Trophoblast cell (in vitro differentiated cells and primary cell): ENCODE results near the gene RELA.
A peak's percentile ranks its signal among the peaks of the same experiment; 100 is the strongest.

Experiments
- DNase-seq, 2 donors: peaks; one replicate each; pipeline ENCODE4 v3.0.0-alpha.2; 2016
- H2AFZ ChIP-seq: 2 replicates; pipeline ENCODE4 v1.6.1; 2013; ENCODE audit warnings: low read length, moderate library complexity, mild to moderate bottlenecking; ENCODE audit not compliant: insufficient read depth, poor library complexity
- H2AK5ac ChIP-seq: 2 replicates; pipeline ENCODE4 v1.6.1; 2013; ENCODE audit warnings: mild to moderate bottlenecking, low read length
- H2BK120ac ChIP-seq: 2 replicates; pipeline ENCODE4 v1.6.1; 2013; ENCODE audit warnings: low read length, mild to moderate bottlenecking, moderate library complexity; ENCODE audit not compliant: insufficient read depth, poor library complexity
- H2BK12ac ChIP-seq: 2 replicates; pipeline ENCODE4 v1.6.1; 2013; ENCODE audit warnings: mild to moderate bottlenecking, low read length, moderate library complexity
- H2BK5ac ChIP-seq: 2 replicates; pipeline ENCODE4 v1.6.1; 2013; ENCODE audit warnings: low read length, low read depth, moderate library complexity, mild to moderate bottlenecking; ENCODE audit not compliant: poor library complexity
- H3K14ac ChIP-seq: 2 replicates; pipeline ENCODE4 v1.6.1; 2013; ENCODE audit warnings: mild to moderate bottlenecking, low read length
- H3K18ac ChIP-seq: 2 replicates; pipeline ENCODE4 v1.6.1; 2013; ENCODE audit warnings: mild to moderate bottlenecking, low read length
- H3K23ac ChIP-seq: 2 replicates; pipeline ENCODE4 v1.6.1; 2013; ENCODE audit warnings: low read length
- H3K27ac ChIP-seq: 2 replicates; pipeline ENCODE4 v1.5.1; 2013; ENCODE audit warnings: low read depth, mild to moderate bottlenecking, inconsistent platforms, low read length, moderate library complexity
- H3K27me3 ChIP-seq: 2 replicates; pipeline ENCODE4 v1.6.1; 2013; ENCODE audit warnings: inconsistent platforms, mild to moderate bottlenecking, low read length, moderate library complexity; ENCODE audit not compliant: insufficient read depth
- H3K36me3 ChIP-seq, 2 experiments: 1 replicate in 1 of 2; 2 replicates in 1 of 2; pipeline ENCODE4 v1.6.1; 2013; ENCODE audit warnings: low read length in 2 of 2, mild to moderate bottlenecking in 2 of 2, moderate library complexity in 1 of 2; ENCODE audit not compliant: insufficient read depth in 2 of 2, control insufficient read depth in 1 of 2
- H3K4ac ChIP-seq: 2 replicates; pipeline ENCODE4 v1.6.1; 2013; ENCODE audit warnings: low read depth, mild to moderate bottlenecking, low read length, moderate library complexity
- H3K4me1 ChIP-seq, 2 experiments: 1 replicate in 1 of 2; 2 replicates in 1 of 2; pipeline ENCODE4 v1.6.1; 2013; ENCODE audit warnings: low read length in 2 of 2, mild to moderate bottlenecking in 2 of 2, moderate library complexity in 1 of 2; ENCODE audit not compliant: insufficient read depth in 2 of 2, control insufficient read depth in 1 of 2
- H3K4me2 ChIP-seq: 2 replicates; pipeline ENCODE4 v1.6.1; 2013; ENCODE audit warnings: inconsistent platforms, mild to moderate bottlenecking, low read length, moderate library complexity
- H3K4me3 ChIP-seq: 2 replicates; pipeline ENCODE4 v1.5.1; 2013; ENCODE audit warnings: mild to moderate bottlenecking, low read depth, low read length, inconsistent platforms
- H3K79me1 ChIP-seq: one replicate; pipeline ENCODE4 v1.6.1; 2013; ENCODE audit warnings: low read length
- H3K79me2 ChIP-seq: 2 replicates; pipeline ENCODE4 v1.6.1; 2013; ENCODE audit warnings: low read length, mild to moderate bottlenecking; ENCODE audit not compliant: control insufficient read depth, insufficient read depth, poor library complexity
- H3K9ac ChIP-seq: 2 replicates; pipeline ENCODE4 v1.6.1; 2013; ENCODE audit warnings: mild to moderate bottlenecking, low read length
- H3K9me3 ChIP-seq: 2 replicates; pipeline ENCODE4 v1.6.1; 2013; ENCODE audit warnings: low read depth, mild to moderate bottlenecking, control low read depth, inconsistent platforms, low read length; ENCODE audit not compliant: insufficient read depth
- H4K12ac ChIP-seq: 2 replicates; pipeline ENCODE4 v1.6.1; 2013; ENCODE audit warnings: low read depth, mild to moderate bottlenecking, low read length, moderate library complexity
- H4K8ac ChIP-seq: 2 replicates; pipeline ENCODE4 v1.6.1; 2013; ENCODE audit warnings: low read depth, mild to moderate bottlenecking, low read length, moderate library complexity
- H4K91ac ChIP-seq: one replicate; pipeline ENCODE4 v1.6.1; 2013; ENCODE audit warnings: low read depth, mild to moderate bottlenecking, low read length, moderate library complexity
- WGBS: extraction: QIAGEN DNeasy Blood & Tissue Kit; methylation state at CpG from one replicate; pipeline ENCODE4 v1.1.7; 2013; ENCODE audit warnings: missing lambda C conversion rate; ENCODE audit not compliant: insufficient read length, insufficient coverage; ENCODE audit errors: extremely low coverage; 5-methylcytosine and 5-hydroxymethylcytosine counted together

RELA gene

GRCh38 chr11:65637794-65638419 lies 24.8 kb downstream of the RELA start, which contains the start of gene SIPA1:
Gene SIPA1, plus strand, starts transcription at chr11:65638101. Its CDS starts 2,821 bp downstream, at chr11:65640922.
- Histone ChIP-seq H3K9ac (peak within 1 kb of the TSS; percentile 47), H2BK5ac (peak within 1 kb of the TSS; percentile 70), H4K12ac (peak within 1 kb of the TSS; percentile 39), H3K4me2 (peak within 1 kb of the TSS; percentile 80), H4K8ac (peak within 1 kb of the TSS; percentile 82), H2AK5ac (peak within 1 kb of the TSS; percentile 53), H3K79me1 (peaks cover 7% of the 10 kb centered on the region), H3K4ac (peak within 1 kb of the TSS; percentile 50), H3K36me3 (peaks cover 42 to 45% of the 10 kb centered on the region in 2 experiments), H3K4me1 (peaks cover 19 to 22% of the 10 kb centered on the region in 2 experiments), H3K27ac (peak within 1 kb of the TSS; percentile 74), H3K79me2 (peaks cover 5% of the 10 kb centered on the region), H2BK120ac (peak within 1 kb of the TSS; percentile 67), H4K91ac (peak within 1 kb of the TSS; percentile 72), H2AFZ (peak within 1 kb of the TSS; percentile 42), H3K27me3 (no peaks in the 10 kb centered on the region), H3K23ac (no peak within 1 kb of the TSS), H3K18ac (peak within 1 kb of the TSS; percentile 71), H3K4me3 (peak within 1 kb of the TSS; percentile 76), H3K9me3 (peaks cover 3% of the 10 kb centered on the region), H2BK12ac (no peak within 1 kb of the TSS), H3K14ac (peak within 1 kb of the TSS; percentile 84)
- WGBS: no CpG with 5 or more reads among the region's 46 CpGs
- DNase-seq: peak; percentile 79 to 86

DNA sequence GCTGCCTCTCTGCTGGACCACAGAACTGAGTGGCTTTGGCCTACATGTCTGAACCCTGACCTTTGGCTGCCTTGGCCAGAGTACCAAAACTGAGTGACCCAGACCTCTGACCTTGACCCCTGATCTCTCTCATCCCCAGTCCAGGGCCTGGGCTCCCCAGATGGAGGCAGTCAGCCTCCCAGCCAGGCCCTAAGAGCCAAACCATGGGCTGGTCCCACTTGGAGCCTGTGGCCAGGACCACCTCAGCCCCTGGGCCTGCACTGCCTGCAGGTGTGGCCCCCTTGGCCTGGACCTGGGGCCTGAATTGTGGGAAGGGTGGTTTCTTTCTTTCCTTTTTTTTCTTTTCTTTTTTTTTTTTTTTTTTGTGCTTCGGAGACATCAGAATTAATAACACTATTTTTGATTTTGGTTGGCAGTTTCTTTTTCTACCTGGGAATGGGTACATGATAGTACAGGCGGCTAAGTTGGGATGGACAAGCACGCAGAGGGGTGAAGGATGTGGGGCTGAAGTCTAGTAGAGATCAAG lies 25.6 kb downstream of the RELA start:
- H3K4ac ChIP-seq: no peak overlapping the region

DNA sequence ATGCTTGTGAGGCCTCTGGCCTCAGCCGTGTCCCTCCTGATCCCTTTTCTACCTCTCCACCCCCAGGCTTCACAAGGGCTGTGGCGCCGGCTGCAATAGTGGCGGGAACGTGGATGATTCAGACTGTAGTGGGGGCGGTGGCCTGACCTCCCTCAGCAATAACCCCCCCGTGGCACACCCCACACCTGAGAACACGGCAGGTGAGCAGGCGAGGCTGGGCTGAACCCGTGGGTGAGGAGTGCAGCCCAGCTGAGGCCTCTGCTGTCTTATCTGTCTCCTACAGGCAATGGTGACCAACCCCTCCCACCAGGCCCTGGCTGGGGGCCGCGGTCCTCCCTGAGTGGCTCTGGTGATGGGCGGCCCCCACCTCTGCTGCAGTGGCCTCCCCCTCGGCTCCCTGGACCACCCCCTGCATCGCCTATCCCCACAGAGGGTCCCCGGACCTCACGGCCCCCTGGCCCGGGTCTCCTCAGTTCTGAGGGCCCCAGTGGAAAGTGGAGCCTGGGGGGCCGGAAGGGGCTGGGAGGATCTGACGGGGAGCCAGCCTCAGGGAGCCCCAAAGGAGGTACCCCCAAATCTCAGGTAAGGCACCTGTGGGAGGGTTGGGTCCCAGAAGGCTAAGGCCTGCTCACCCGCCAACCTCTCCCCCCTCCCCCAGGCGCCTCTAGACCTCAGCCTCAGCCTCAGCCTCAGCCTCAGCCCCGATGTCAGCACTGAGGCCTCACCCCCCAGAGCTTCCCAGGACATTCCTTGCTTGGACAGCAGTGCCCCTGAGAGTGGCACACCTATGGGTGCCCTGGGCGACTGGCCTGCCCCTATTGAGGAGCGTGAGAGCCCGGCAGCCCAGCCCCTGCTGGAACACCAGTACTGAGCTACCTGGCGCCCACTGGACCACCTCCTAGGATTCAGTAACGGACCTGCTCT lies 26.3 kb downstream of the RELA start:
- Histone ChIP-seq H3K4me3 (no peak overlapping the region), H2BK120ac (no peak overlapping the region), H3K9me3 (no peaks in the 10 kb centered on the region), H3K9ac (no peak overlapping the region), H3K27me3 (no peaks in the 10 kb centered on the region), H3K36me3 (peaks cover 51 to 54% of the 10 kb centered on the region in 2 experiments), H3K27ac (no peak overlapping the region), H3K79me2 (peaks cover 5% of the 10 kb centered on the region), H3K79me1 (peaks cover 7% of the 10 kb centered on the region), H4K91ac (no peak overlapping the region), H2BK5ac (no peak overlapping the region), H3K14ac (no peak overlapping the region), H2AFZ (no peak overlapping the region), H2AK5ac (no peak overlapping the region), H3K4me2 (no peak overlapping the region), H3K4ac (no peak overlapping the region), H3K18ac (no peak overlapping the region), H4K8ac (no peak overlapping the region), H4K12ac (no peak overlapping the region), H3K23ac (no peak overlapping the region), H2BK12ac (no peak overlapping the region), H3K4me1 (peaks cover 13 to 15% of the 10 kb centered on the region in 2 experiments)
- no peak for DNase-seq
- WGBS: no CpG with 5 or more reads among the region's 28 CpGs

More for the DNA sequence above, 25.6 kb downstream of the RELA start:
- Histone ChIP-seq H3K18ac (no peak overlapping the region), H3K4me3 (no peak overlapping the region), H3K36me3 (peaks cover 46 to 47% of the 10 kb centered on the region in 2 experiments), H3K4me2 (peak overlapping the region; percentile 23), H2BK120ac (no peak overlapping the region), H3K9me3 (peaks cover 3% of the 10 kb centered on the region), H4K91ac (no peak overlapping the region), H3K14ac (no peak overlapping the region), H3K79me1 (peaks cover 7% of the 10 kb centered on the region), H2BK12ac (no peak overlapping the region), H2BK5ac (no peak overlapping the region), H4K8ac (no peak overlapping the region), H3K23ac (no peak overlapping the region), H2AK5ac (no peak overlapping the region), H3K9ac (no peak overlapping the region), H3K4me1 (peaks cover 19% of the 10 kb centered on the region in 2 experiments), H4K12ac (no peak overlapping the region), H2AFZ (no peak overlapping the region), H3K27ac (no peak overlapping the region), H3K79me2 (peaks cover 5% of the 10 kb centered on the region), H3K27me3 (no peaks in the 10 kb centered on the region)
- no peak for DNase-seq
- WGBS: no CpG with 5 or more reads among the region's 3 CpGs

GRCh38 chr11:65634905-65635731 lies 27.6 kb downstream of the RELA start:
- Histone ChIP-seq H4K12ac (no peak overlapping the region), H4K8ac (no peak overlapping the region), H3K27me3 (no peaks in the 10 kb centered on the region), H2BK120ac (no peak overlapping the region), H3K4me1 (peaks cover 9 to 15% of the 10 kb centered on the region in 2 experiments), H3K4ac (no peak overlapping the region), H2BK5ac (no peak overlapping the region), H3K23ac (no peak overlapping the region), H3K18ac (no peak overlapping the region), H3K79me1 (peaks cover 7% of the 10 kb centered on the region), H3K79me2 (peaks cover 5% of the 10 kb centered on the region), H3K27ac (no peak overlapping the region), H3K14ac (no peak overlapping the region), H3K4me2 (no peak overlapping the region), H3K9me3 (no peaks in the 10 kb centered on the region), H3K4me3 (no peak overlapping the region), H3K9ac (no peak overlapping the region), H3K36me3 (peaks cover 62 to 63% of the 10 kb centered on the region in 2 experiments), H2AFZ (no peak overlapping the region), H2AK5ac (no peak overlapping the region), H2BK12ac (no peak overlapping the region), H4K91ac (no peak overlapping the region)
- no peak for DNase-seq
- WGBS: no CpG with 5 or more reads among the region's 46 CpGs
